Trophoblast cell (in vitro differentiated cells and primary cell): Measurements from ENCODE around the gene NF2.

Experiments
- DNase-seq, 2 donors: peaks; one replicate each; pipeline ENCODE4 v3.0.0-alpha.2; 2016
- H2AFZ ChIP-seq: 2 replicates; pipeline ENCODE4 v1.6.1; 2013; ENCODE audit warnings: low read length, moderate library complexity, mild to moderate bottlenecking; ENCODE audit not compliant: insufficient read depth, poor library complexity
- H2AK5ac ChIP-seq: 2 replicates; pipeline ENCODE4 v1.6.1; 2013; ENCODE audit warnings: mild to moderate bottlenecking, low read length
- H2BK120ac ChIP-seq: 2 replicates; pipeline ENCODE4 v1.6.1; 2013; ENCODE audit warnings: low read length, mild to moderate bottlenecking, moderate library complexity; ENCODE audit not compliant: insufficient read depth, poor library complexity
- H2BK12ac ChIP-seq: 2 replicates; pipeline ENCODE4 v1.6.1; 2013; ENCODE audit warnings: mild to moderate bottlenecking, low read length, moderate library complexity
- H2BK5ac ChIP-seq: 2 replicates; pipeline ENCODE4 v1.6.1; 2013; ENCODE audit warnings: low read length, low read depth, moderate library complexity, mild to moderate bottlenecking; ENCODE audit not compliant: poor library complexity
- H3K14ac ChIP-seq: 2 replicates; pipeline ENCODE4 v1.6.1; 2013; ENCODE audit warnings: mild to moderate bottlenecking, low read length
- H3K18ac ChIP-seq: 2 replicates; pipeline ENCODE4 v1.6.1; 2013; ENCODE audit warnings: mild to moderate bottlenecking, low read length
- H3K23ac ChIP-seq: 2 replicates; pipeline ENCODE4 v1.6.1; 2013; ENCODE audit warnings: low read length
- H3K27ac ChIP-seq: 2 replicates; pipeline ENCODE4 v1.5.1; 2013; ENCODE audit warnings: low read depth, mild to moderate bottlenecking, inconsistent platforms, low read length, moderate library complexity
- H3K27me3 ChIP-seq: 2 replicates; pipeline ENCODE4 v1.6.1; 2013; ENCODE audit warnings: inconsistent platforms, mild to moderate bottlenecking, low read length, moderate library complexity; ENCODE audit not compliant: insufficient read depth
- H3K36me3 ChIP-seq, 2 experiments: 1 replicate in 1 of 2; 2 replicates in 1 of 2; pipeline ENCODE4 v1.6.1; 2013; ENCODE audit warnings: low read length in 2 of 2, mild to moderate bottlenecking in 2 of 2, moderate library complexity in 1 of 2; ENCODE audit not compliant: insufficient read depth in 2 of 2, control insufficient read depth in 1 of 2
- H3K4ac ChIP-seq: 2 replicates; pipeline ENCODE4 v1.6.1; 2013; ENCODE audit warnings: low read depth, mild to moderate bottlenecking, low read length, moderate library complexity
- H3K4me1 ChIP-seq, 2 experiments: 1 replicate in 1 of 2; 2 replicates in 1 of 2; pipeline ENCODE4 v1.6.1; 2013; ENCODE audit warnings: low read length in 2 of 2, mild to moderate bottlenecking in 2 of 2, moderate library complexity in 1 of 2; ENCODE audit not compliant: insufficient read depth in 2 of 2, control insufficient read depth in 1 of 2
- H3K4me2 ChIP-seq: 2 replicates; pipeline ENCODE4 v1.6.1; 2013; ENCODE audit warnings: inconsistent platforms, mild to moderate bottlenecking, low read length, moderate library complexity
- H3K4me3 ChIP-seq: 2 replicates; pipeline ENCODE4 v1.5.1; 2013; ENCODE audit warnings: mild to moderate bottlenecking, low read depth, low read length, inconsistent platforms
- H3K79me1 ChIP-seq: one replicate; pipeline ENCODE4 v1.6.1; 2013; ENCODE audit warnings: low read length
- H3K79me2 ChIP-seq: 2 replicates; pipeline ENCODE4 v1.6.1; 2013; ENCODE audit warnings: low read length, mild to moderate bottlenecking; ENCODE audit not compliant: control insufficient read depth, insufficient read depth, poor library complexity
- H3K9ac ChIP-seq: 2 replicates; pipeline ENCODE4 v1.6.1; 2013; ENCODE audit warnings: mild to moderate bottlenecking, low read length
- H3K9me3 ChIP-seq: 2 replicates; pipeline ENCODE4 v1.6.1; 2013; ENCODE audit warnings: low read depth, mild to moderate bottlenecking, control low read depth, inconsistent platforms, low read length; ENCODE audit not compliant: insufficient read depth
- H4K12ac ChIP-seq: 2 replicates; pipeline ENCODE4 v1.6.1; 2013; ENCODE audit warnings: low read depth, mild to moderate bottlenecking, low read length, moderate library complexity
- H4K8ac ChIP-seq: 2 replicates; pipeline ENCODE4 v1.6.1; 2013; ENCODE audit warnings: low read depth, mild to moderate bottlenecking, low read length, moderate library complexity
- H4K91ac ChIP-seq: one replicate; pipeline ENCODE4 v1.6.1; 2013; ENCODE audit warnings: low read depth, mild to moderate bottlenecking, low read length, moderate library complexity
- WGBS: extraction: QIAGEN DNeasy Blood & Tissue Kit; methylation state at CpG from one replicate; pipeline ENCODE4 v1.1.7; 2013; ENCODE audit warnings: missing lambda C conversion rate; ENCODE audit not compliant: insufficient read length, insufficient coverage; ENCODE audit errors: extremely low coverage; 5-methylcytosine and 5-hydroxymethylcytosine counted together

Gene NF2

DNA sequence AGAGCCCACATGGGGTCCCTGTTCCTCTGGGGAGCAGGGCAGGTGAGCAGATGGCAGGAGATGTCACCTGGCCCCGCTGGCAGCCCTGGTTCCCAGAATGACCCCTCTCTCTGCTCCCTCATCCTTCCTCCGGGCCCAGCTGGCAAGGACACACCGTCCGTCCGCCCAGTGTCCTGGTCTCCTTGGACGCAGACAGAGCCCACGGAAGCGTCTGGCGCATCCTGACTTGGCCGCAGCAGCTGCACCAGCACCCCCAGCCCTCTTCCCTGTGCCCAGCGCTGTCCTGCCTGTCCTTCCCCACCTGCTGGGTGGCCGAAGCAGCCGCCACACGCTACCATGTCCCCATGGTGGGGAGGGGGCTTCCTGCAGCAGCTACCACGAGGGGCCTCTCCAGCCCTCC lies 106.8 kb downstream of the NF2 start:
- Histone ChIP-seq H4K91ac (no peak overlapping the region), H3K4ac (no peak overlapping the region), H3K4me1 (no peaks in the 10 kb centered on the region), H2BK12ac (no peak overlapping the region), H3K9me3 (no peaks in the 10 kb centered on the region), H3K79me1 (no peaks in the 10 kb centered on the region), H4K12ac (no peak overlapping the region), H3K9ac (no peak overlapping the region), H3K36me3 (no peaks in the 10 kb centered on the region), H3K14ac (no peak overlapping the region), H2AK5ac (no peak overlapping the region), H2BK120ac (no peak overlapping the region), H2AFZ (no peak overlapping the region), H3K4me2 (no peak overlapping the region), H3K79me2 (no peaks in the 10 kb centered on the region), H2BK5ac (no peak overlapping the region), H3K23ac (no peak overlapping the region), H3K4me3 (no peak overlapping the region), H3K27ac (no peak overlapping the region), H3K18ac (no peak overlapping the region), H3K27me3 (no peaks in the 10 kb centered on the region), H4K8ac (no peak overlapping the region)
- no CpG with 5 or more reads among the region's 15 CpGs for WGBS
- DNase-seq: no peak

DNA sequence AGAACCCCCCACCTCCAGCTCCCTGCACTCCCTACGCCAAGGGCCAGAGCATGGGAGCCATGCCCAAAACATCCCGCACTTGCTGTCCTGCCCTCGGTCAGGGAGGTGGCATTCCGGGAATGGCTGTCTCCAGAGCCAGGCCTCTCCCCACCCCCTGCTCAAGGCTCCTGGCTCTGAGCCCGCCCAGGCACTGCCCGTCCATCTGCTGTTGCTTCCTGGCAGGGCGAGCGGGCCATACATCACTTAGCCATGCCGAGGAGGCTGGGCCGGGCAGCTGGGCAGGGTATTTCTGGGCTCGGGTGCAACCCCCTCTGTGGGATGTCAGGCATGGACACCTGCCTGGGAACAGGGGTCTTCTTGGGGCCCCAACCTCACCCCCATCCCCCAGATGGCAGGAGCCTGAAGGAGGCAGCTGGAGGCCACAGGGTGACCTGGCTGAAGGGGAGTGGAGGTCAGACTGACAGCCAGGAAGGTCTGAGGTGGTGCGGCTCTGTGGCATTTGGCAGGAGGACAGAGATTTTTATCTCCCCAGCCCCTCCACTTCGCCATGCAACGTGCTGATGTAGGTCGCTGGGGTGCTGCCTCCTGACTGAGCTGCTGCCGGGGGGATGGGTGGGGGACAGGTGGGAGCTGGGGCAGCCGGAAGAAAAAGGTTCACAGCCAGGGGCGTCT lies 107.6 kb downstream of the NF2 start:
- WGBS: no CpG with 5 or more reads among the region's 18 CpGs

DNA sequence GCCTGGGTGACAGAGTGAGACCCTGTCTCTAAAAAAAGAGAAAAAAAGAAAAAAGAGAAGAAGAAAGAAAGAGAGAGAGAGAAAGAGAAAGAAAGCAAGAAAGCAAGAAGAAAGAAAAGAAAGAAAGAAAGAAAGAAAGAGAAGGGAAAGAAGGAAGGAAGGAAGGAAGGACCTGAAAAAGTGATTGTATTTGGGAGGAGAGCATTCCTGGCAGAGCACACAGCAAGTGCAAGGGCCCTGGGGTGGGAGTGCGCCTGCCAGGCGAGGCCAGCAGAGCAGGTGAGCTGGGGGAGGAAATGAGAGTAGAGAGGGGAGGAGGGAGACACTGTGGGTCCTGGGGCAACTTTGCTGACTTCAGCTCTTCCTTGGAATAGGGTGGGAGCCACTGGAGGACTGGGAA lies 108.7 kb downstream of the NF2 start:
- no peak overlapping the region for H3K27ac ChIP-seq
- no peaks in the 10 kb centered on the region for H3K9me3 ChIP-seq
- no peak overlapping the region for H3K4ac ChIP-seq
- no peak overlapping the region for H2BK5ac ChIP-seq
- no peak overlapping the region for H3K9ac ChIP-seq
- H3K4me1 ChIP-seq: no peaks in the 10 kb centered on the region
- WGBS: no CpG with 5 or more reads among the region's 2 CpGs
- H3K14ac ChIP-seq: no peak overlapping the region
- no peaks in the 10 kb centered on the region for H3K79me2 ChIP-seq
- H3K4me2 ChIP-seq: no peak overlapping the region
- no peak overlapping the region for H2BK12ac ChIP-seq
- no peak overlapping the region for H2AFZ ChIP-seq
- no peak overlapping the region for H3K18ac ChIP-seq
- H3K79me1 ChIP-seq: no peaks in the 10 kb centered on the region
- no peak overlapping the region for H3K4me3 ChIP-seq
- no peak overlapping the region for H4K8ac ChIP-seq
- no peak overlapping the region for H3K23ac ChIP-seq
- no peak overlapping the region for H2AK5ac ChIP-seq
- no peak overlapping the region for H4K91ac ChIP-seq
- no peak overlapping the region for H4K12ac ChIP-seq
- H2BK120ac ChIP-seq: no peak overlapping the region
- H3K36me3 ChIP-seq: no peaks in the 10 kb centered on the region
- no peak for DNase-seq
- no peaks in the 10 kb centered on the region for H3K27me3 ChIP-seq

More for the DNA sequence above, 107.6 kb downstream of the NF2 start:
- Histone ChIP-seq H3K36me3 (no peaks in the 10 kb centered on the region), H3K79me1 (no peaks in the 10 kb centered on the region), H3K4me2 (no peak overlapping the region), H4K12ac (no peak overlapping the region), H4K8ac (no peak overlapping the region), H3K79me2 (no peaks in the 10 kb centered on the region), H3K9me3 (no peaks in the 10 kb centered on the region), H3K4me3 (no peak overlapping the region), H3K27me3 (no peaks in the 10 kb centered on the region), H2BK12ac (no peak overlapping the region), H3K4ac (no peak overlapping the region), H3K4me1 (no peaks in the 10 kb centered on the region), H3K27ac (no peak overlapping the region), H3K23ac (no peak overlapping the region), H2AFZ (no peak overlapping the region), H2BK120ac (no peak overlapping the region), H2AK5ac (no peak overlapping the region), H3K14ac (no peak overlapping the region), H2BK5ac (no peak overlapping the region), H4K91ac (no peak overlapping the region), H3K9ac (no peak overlapping the region), H3K18ac (no peak overlapping the region)
- DNase-seq: no peak

DNA sequence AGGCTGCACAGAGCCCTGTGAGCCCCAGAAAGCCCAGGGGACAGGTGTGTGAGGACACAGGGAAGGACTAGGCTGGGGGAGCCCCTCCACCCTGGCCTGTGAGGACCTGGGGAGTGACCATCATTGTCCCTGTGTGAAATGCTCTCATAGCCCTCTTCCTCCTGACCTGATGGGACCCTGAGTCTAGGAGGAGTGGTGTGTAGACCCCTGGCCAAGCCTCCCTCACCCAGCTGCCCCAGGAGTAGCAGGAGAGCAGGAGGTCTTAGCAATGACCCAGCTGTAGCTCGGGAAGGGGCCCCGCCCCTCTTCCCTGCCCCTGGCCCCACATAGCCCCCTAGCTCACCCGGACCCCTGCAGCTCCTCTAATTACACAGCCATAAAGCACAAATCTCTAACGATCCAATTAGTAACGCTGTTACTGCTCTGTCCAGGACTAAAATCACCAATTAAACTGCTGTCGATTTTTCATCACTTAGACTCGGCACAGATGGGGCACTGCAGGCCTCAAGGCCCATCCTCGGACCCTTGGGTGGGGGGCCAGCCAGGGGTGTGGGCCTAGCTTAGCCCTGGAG lies 109.8 kb downstream of the NF2 start:
- H3K23ac ChIP-seq: no peak overlapping the region
- H2AK5ac ChIP-seq: no peak overlapping the region
- no peak overlapping the region for H2BK120ac ChIP-seq
- no CpG with 5 or more reads among the region's 8 CpGs for WGBS
- no peaks in the 10 kb centered on the region for H3K27me3 ChIP-seq
- H4K8ac ChIP-seq: no peak overlapping the region
- no peak overlapping the region for H2BK12ac ChIP-seq
- H3K4ac ChIP-seq: no peak overlapping the region
- no peak overlapping the region for H2AFZ ChIP-seq
- no peak for DNase-seq
- H3K36me3 ChIP-seq: no peaks in the 10 kb centered on the region
- H3K4me3 ChIP-seq: no peak overlapping the region
- H2BK5ac ChIP-seq: no peak overlapping the region
- H4K91ac ChIP-seq: no peak overlapping the region
- no peaks in the 10 kb centered on the region for H3K79me2 ChIP-seq
- H3K4me1 ChIP-seq: no peaks in the 10 kb centered on the region
- H3K14ac ChIP-seq: no peak overlapping the region
- H3K9me3 ChIP-seq: no peaks in the 10 kb centered on the region
- no peak overlapping the region for H3K18ac ChIP-seq
- no peaks in the 10 kb centered on the region for H3K79me1 ChIP-seq
- H4K12ac ChIP-seq: no peak overlapping the region
- no peak overlapping the region for H3K9ac ChIP-seq
- no peak overlapping the region for H3K4me2 ChIP-seq
- no peak overlapping the region for H3K27ac ChIP-seq
